Cardiac fibroblast (primary cell): ENCODE results near the gene C16orf82.
"Not testable (repeated sequence)": the region's sequence is repeated elsewhere in the genome, so short reads cannot be mapped to it uniquely, and the experiment has no call there.

Experiments
- DNase-seq, 2 donors: peaks; one replicate each; pipeline versions ENCODE4 v3.0.0 to v3.0.0-alpha.2; 2010; ENCODE audit warnings: low read depth in 2 of 2
- H3K4me3 ChIP-seq, 2 donors: replicated peaks in 1 of 2; 1 replicate in 1 of 2; 2 replicates in 1 of 2; pipeline ENCODE4 v1.5.1; 2011; ENCODE audit warnings: low read depth in 2 of 2, low read length in 2 of 2, mild to moderate bottlenecking in 2 of 2, moderate library complexity in 1 of 2
- CTCF ChIP-seq: IDR thresholded peaks from one replicate; pipeline ENCODE4 v1.5.1; 2011; ENCODE audit warnings: low read depth, mild to moderate bottlenecking, low read length, inconsistent platforms

The C16orf82 gene

GRCh38 chr16:27084307-27085028, 17.7 kb downstream of the C16orf82 start:
- H3K4me3 ChIP-seq = no peak overlapping the region
- DNase-seq = no peak
- TF ChIP-seq CTCF = no peak

GRCh38 chr16:27085182-27085581, 18.5 kb downstream of the C16orf82 start:
- TF ChIP-seq CTCF = no peak
- H3K4me3 ChIP-seq = no peak overlapping the region
- no peak for DNase-seq

DNA sequence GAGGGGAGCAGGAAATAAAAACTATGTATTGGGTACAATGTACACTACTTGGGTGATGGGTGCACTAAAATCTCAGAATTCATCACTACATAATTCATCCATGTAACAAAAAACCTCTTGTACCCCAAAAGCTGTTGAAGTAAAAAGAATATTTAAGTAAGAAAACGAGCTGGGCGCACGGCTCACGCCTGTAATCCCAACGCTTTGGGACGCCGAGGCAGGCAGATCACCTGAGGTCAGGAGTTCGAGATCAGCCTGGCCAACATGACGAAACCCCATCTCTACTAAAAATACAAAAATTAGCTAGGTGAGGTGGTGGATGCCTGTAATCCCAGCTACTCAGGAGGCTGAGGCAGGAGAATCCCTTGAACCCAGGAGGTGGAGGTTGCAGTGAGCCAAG, 19.3 kb downstream of the C16orf82 start:
- not testable (repeated sequence) for DNase-seq, H3K4me3 ChIP-seq

DNA sequence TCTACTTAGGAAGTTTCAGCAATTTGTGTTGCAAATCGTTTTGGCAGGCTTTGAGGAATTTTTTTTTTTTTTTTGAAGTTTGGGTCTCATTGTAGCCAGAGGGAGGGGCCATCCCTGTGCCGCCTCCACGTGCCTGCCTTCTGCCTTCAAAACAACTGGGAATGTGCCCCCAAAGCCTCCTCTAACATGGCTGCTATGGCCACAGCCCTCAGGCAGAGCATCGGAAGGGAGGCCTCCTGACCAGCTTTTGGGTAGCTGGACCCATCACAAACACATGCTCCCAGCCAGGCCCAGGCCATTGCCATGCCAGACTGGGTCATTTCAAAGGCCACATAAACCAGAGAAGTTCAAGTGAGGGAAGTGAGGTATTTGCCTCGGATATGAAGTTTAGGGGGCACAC, 21.5 kb downstream of the C16orf82 start:
- no peak for DNase-seq
- H3K4me3 ChIP-seq = no peak overlapping the region

DNA sequence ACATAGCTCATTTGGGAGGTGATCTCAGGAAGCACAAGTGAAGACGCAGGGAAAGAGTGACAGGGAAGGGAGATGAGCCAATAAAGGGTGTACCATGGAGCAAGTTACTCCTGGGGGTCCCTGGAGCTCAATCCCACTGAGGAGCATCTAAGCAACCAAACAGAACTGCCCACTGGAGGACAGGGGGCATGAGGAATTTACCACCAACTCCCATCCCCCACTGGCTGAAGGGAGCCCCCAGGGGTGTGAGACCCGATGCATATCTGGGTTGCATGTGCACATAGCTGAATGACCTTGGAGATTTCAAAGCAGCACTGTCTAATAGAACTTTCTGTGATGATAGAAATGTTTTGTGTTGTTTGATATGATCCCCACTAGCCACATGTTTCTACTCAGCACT, 29.6 kb downstream of the C16orf82 start:
- DNase-seq = no peak
- H3K4me3 ChIP-seq = no peak overlapping the region
- no peak for TF ChIP-seq CTCF

More for the DNA sequence above, 21.5 kb downstream of the C16orf82 start:
- TF ChIP-seq CTCF = no peak

DNA sequence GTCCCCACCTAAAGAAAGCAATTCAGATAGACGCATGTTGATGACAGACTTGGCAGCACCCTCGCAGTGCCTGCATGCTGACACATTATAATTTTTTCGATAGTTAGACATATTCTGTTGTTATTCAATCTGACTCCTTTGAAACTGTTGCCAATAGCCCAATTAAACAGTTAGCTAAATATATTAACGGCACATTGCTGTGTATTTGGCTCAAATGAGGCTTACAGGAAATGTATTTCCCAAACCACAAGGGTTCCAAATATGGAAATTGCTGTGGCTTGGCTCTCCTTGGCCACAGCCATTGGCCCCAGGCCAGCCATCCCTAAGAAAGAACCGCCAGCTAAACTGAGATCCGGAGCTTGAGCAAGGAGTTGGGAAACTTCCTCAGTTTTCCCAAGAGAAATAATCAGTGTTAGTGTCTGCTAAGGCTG, 31.1 kb downstream of the C16orf82 start:
- TF ChIP-seq CTCF = no peak
- DNase-seq = peak; percentile 28 to 89
- no peak overlapping the region for H3K4me3 ChIP-seq

DNA sequence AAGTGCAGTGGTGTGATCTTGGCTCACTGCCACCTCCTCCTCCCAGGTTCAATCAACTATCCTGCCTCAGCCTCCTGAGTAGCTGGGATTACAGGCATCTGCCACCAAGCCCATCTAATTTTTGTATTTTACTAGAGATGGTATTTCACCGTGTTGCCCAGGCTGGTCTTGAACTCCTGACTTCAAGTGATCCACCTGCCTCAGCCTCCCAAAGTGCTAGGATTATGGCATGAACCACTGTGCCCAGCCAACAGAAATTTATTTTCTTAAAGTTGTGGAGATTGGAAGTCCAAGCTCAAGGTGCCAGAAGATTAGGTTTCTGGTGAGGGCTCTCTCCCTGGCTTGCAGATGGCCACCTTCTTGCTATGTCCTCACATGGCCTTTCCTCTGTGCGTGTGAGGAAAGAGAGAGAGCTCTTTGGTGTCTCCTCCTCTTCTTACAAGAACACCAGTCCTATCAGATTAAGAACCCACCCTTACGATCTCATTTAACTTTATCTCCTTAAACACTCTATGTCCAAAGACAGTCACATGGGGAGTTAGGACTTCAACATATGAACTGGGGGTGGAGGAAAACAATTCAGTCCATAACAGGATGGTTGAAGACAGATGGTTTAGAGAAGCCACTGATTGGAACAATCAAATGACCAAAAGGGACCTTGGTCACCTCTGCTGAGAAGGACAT, 31.8 kb downstream of the C16orf82 start:
- no peak for DNase-seq
- H3K4me3 ChIP-seq = no peak overlapping the region
- no peak for TF ChIP-seq CTCF
